BE2C (cell line): ENCODE results near the gene ADAMTS8.

Experiments
- DNase-seq: peaks from one replicate; pipeline ENCODE4 v3.0.0-alpha.2; 2020
- H3K27me3 ChIP-seq: fragments of 250-450 bp; sonication (Bioruptor Pico); 2 replicates; pipeline ENCODE4 v1.5.1; 2020; ENCODE audit warnings: mild to moderate bottlenecking
- H3K36me3 ChIP-seq: fragments of 250-450 bp; sonication (Bioruptor Pico); 2 replicates; pipeline ENCODE4 v1.5.1; 2020; ENCODE audit warnings: mild to moderate bottlenecking
- H3K4me1 ChIP-seq: fragments of 250-450 bp; sonication (Bioruptor Pico); 2 replicates; pipeline ENCODE4 v1.5.1; 2020
- H3K4me3 ChIP-seq: 2 replicates; pipeline ENCODE4 v1.5.1; 2011; ENCODE audit warnings: low read depth, low read length
- H3K9me3 ChIP-seq: fragments of 250-450 bp; sonication (Bioruptor Pico); 2 replicates; pipeline ENCODE4 v1.5.1; 2020
- TF ChIP-seq, protein P1 (sequence below): IDR thresholded peaks from 2 replicates; pipeline ENCODE4 v1.5.1; 2012; ENCODE audit warnings: mild to moderate bottlenecking, low read depth, low read length

ADAMTS8 gene

GRCh38 chr11:130391711-130392110 lies 36.7 kb downstream of the ADAMTS8 start:
- H3K27me3 ChIP-seq, result no peaks in the 10 kb centered on the region

DNA sequence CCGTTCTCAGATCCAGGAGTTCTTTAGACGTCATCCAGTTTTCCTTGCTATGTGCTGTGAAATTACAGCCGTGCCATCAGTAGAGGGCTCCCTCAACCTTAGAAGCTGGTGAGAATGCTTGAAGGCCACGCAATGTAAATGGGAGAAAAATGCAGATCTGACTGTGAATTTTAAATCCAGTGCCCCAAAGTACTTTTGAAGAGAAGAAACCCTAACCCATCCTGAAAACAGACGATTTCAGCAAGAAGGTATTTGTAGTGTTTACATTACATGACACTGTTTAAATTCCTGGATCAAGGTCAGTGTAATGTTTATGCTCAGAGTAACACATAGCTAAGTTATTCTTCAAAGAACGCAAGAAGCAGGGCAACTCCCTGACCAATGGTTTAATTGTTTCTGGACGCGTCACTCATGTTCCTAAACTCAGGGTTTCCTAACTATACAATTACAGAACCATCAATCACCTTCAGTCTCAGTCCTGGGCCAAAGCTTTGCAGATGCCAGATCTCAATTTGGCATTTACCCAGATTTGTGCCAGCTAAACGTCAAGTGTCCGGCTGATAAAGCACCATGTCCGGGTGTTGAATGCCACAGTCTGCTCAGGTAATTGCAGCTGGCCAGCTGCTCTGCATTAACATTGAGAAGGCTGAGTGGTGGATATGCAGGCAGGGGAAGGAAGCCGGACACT lies 38.2 kb downstream of the ADAMTS8 start:
- H3K4me1 ChIP-seq, result no peaks in the 10 kb centered on the region
- TF ChIP-seq, protein P1, sequence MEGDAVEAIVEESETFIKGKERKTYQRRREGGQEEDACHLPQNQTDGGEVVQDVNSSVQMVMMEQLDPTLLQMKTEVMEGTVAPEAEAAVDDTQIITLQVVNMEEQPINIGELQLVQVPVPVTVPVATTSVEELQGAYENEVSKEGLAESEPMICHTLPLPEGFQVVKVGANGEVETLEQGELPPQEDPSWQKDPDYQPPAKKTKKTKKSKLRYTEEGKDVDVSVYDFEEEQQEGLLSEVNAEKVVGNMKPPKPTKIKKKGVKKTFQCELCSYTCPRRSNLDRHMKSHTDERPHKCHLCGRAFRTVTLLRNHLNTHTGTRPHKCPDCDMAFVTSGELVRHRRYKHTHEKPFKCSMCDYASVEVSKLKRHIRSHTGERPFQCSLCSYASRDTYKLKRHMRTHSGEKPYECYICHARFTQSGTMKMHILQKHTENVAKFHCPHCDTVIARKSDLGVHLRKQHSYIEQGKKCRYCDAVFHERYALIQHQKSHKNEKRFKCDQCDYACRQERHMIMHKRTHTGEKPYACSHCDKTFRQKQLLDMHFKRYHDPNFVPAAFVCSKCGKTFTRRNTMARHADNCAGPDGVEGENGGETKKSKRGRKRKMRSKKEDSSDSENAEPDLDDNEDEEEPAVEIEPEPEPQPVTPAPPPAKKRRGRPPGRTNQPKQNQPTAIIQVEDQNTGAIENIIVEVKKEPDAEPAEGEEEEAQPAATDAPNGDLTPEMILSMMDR, result peak; percentile 23

More at GRCh38 chr11:130391711-130392110, 36.7 kb downstream of the ADAMTS8 start:
- Histone ChIP-seq H3K36me3 (no peaks in the 10 kb centered on the region), H3K4me3 (no peak overlapping the region), H3K9me3 (no peaks in the 10 kb centered on the region), H3K4me1 (no peaks in the 10 kb centered on the region)
- TF ChIP-seq, protein P1, result no peak
- no peak for DNase-seq

GRCh38 chr11:130389335-130389935 lies 39.0 kb downstream of the ADAMTS8 start:
- H3K27me3 ChIP-seq, result no peaks in the 10 kb centered on the region
- no peaks in the 10 kb centered on the region for H3K36me3 ChIP-seq
- H3K4me1 ChIP-seq, result no peaks in the 10 kb centered on the region
- H3K9me3 ChIP-seq, result no peaks in the 10 kb centered on the region
- no peak for DNase-seq
- no peak overlapping the region for H3K4me3 ChIP-seq
- TF ChIP-seq, protein P1, result no peak

More for the DNA sequence above, 38.2 kb downstream of the ADAMTS8 start:
- no peak for DNase-seq
- no peaks in the 10 kb centered on the region for H3K9me3 ChIP-seq
- no peaks in the 10 kb centered on the region for H3K36me3 ChIP-seq
- no peaks in the 10 kb centered on the region for H3K27me3 ChIP-seq
- H3K4me3 ChIP-seq, result no peak overlapping the region

- Histone ChIP-seq H3K27me3 (no peaks in the 10 kb centered on the region), H3K4me3 (no peak overlapping the region), H3K36me3 (no peaks in the 10 kb centered on the region), H3K9me3 (no peaks in the 10 kb centered on the region), H3K4me1 (no peaks in the 10 kb centered on the region)
- DNase-seq, result no peak
- TF ChIP-seq, protein P1, result no peak
Measured at GRCh38 chr11:130388607-130389205, 39.7 kb downstream of the ADAMTS8 start.

GRCh38 chr11:130386056-130386455 lies 42.4 kb downstream of the ADAMTS8 start:
- no peaks in the 10 kb centered on the region for H3K36me3 ChIP-seq
- TF ChIP-seq, protein P1, result no peak
- DNase-seq, result no peak
- H3K27me3 ChIP-seq, result no peaks in the 10 kb centered on the region
- H3K4me1 ChIP-seq, result no peaks in the 10 kb centered on the region
- no peak overlapping the region for H3K4me3 ChIP-seq
- no peaks in the 10 kb centered on the region for H3K9me3 ChIP-seq
